NCI-H2196 (cell line): ENCODE data around the gene FOXB2.

Source experiments
- DNase-seq: peaks from one replicate; lab custom pipeline; 2025; ENCODE audit not compliant: unreplicated experiment; lab: John Stamatoyannopoulos, UW

FOXB2 gene

DNA sequence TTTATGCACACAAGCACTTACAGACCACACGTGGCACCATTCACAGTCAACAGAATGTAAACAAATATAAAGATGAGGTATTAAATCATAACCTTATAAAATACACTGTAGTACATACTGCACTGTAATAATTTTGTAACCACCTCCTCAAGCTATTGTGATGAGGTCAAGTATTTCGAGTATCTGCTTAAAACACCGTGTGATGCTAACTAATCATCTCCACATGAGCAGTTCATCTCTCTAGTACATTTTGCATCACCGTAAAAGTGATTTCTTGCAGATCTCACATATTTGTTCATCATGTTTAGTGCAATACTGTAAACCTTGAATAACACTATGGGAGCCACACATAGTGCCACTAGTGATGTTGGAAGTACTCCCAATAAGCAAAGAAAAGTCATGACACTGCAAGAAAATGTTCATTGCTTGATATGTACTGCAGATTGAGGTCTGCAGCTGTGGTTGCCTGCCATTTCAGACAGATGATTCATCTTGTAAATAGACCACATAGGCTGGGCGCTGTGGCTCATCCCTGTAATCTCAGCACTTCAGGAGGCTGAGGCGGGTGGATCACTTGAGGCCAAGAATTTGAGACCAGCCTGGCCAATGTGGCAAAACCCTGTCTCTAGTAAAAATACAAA, 44.3 kb downstream of the FOXB2 start:
- no peak for DNase-seq

DNA sequence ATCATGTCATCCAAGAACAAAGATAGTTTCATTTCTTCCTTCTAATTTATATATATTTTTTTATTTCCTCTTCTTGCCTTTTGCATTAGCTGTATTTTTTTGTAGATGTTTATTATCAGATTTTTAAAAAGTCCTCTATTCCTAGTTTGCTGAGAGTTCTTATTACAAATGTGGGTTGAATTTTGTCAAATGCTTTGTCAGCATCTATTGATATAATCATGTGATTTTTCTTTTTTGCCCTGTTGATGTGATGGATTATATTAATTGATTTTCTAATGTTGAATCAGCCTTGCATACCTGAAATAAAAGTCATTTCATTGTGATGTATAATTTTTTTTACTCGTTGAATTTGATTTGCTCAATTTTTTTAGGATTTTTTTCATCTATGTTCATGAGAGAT, 46.9 kb downstream of the FOXB2 start:
- DNase-seq = no peak
